Sigmoid colon (tissue), 4 donors: ENCODE data around the gene YKT6.

Experiments
- CTCF ChIP-seq, 4 experiments: fragments of 450-650 bp in 3 of 4; fragments of 200-600 bp in 1 of 4; IDR thresholded peaks; one replicate each; pipeline ENCODE4 v1.5.1; 2016 to 2019; ENCODE audit warnings: antibody characterized with exemption in 4 of 4, mild to moderate bottlenecking in 3 of 4, moderate library complexity in 2 of 4
- EP300 ChIP-seq, 4 donors: sonication (generic); formaldehyde crosslinking; IDR thresholded peaks; one replicate each; pipeline ENCODE4 v1.6.1; 2017; ENCODE audit warnings: antibody characterized with exemption in 4 of 4

- no peak for TF ChIP-seq CTCF (IDR thresholded peaks at IDR 0.05)
- no peak for TF ChIP-seq EP300 (IDR thresholded peaks at IDR 0.05)
Observed at GRCh38 chr7:44257213-44257612, 56.4 kb downstream of the YKT6 start.
